ENCODE measurements around the gene TIMP3.

TIMP3 gene

GRCh38 chr22:32786027-32786418 lies 15.5 kb upstream of the TIMP3 start:
- DNase-seq (ENCODE audit: low read depth): no peak

- no peak for DNase-seq (ENCODE audit: low read depth)
Measured at GRCh38 chr22:32788904-32789624, 12.4 kb upstream of the TIMP3 start.

- DNase-seq (ENCODE audit: low read depth): no peak
Measured at GRCh38 chr22:32789797-32790620, 11.5 kb upstream of the TIMP3 start.

GRCh38 chr22:32791056-32791455 lies 10.4 kb upstream of the TIMP3 start:
- DNase-seq (ENCODE audit: low read depth): no peak

- DNase-seq (ENCODE audit: low read depth): no peak
Measured at GRCh38 chr22:32791485-32791884, 10.0 kb upstream of the TIMP3 start.

GRCh38 chr22:32793589-32793988 lies 7.9 kb upstream of the TIMP3 start:
- no peak for DNase-seq (ENCODE audit: low read depth)

GRCh38 chr22:32794449-32795213 lies 6.9 kb upstream of the TIMP3 start:
- no peak for DNase-seq (ENCODE audit: low read depth)

- no peak for DNase-seq (ENCODE audit: low read depth)
Measured at GRCh38 chr22:32795214-32795596, 6.3 kb upstream of the TIMP3 start.

- DNase-seq (ENCODE audit: low read depth): peak; percentile 68
Measured at GRCh38 chr22:32796865-32797573, 4.5 kb upstream of the TIMP3 start.

GRCh38 chr22:32799496-32799895 lies 2.0 kb upstream of the TIMP3 start:
- no peak for DNase-seq (ENCODE audit: low read depth)

GRCh38 chr22:32800158-32800882 lies 1.2 kb upstream of the TIMP3 start:
- no peak for DNase-seq (ENCODE audit: low read depth)

- no peak for DNase-seq (ENCODE audit: low read depth)
Measured at GRCh38 chr22:32800994-32801536, 440 bp upstream of the TIMP3 start.

- DNase-seq (ENCODE audit: low read depth): no peak
Measured at GRCh38 chr22:32802237-32802765, 796 bp downstream of the TIMP3 start.

- DNase-seq (ENCODE audit: low read depth): no peak
Measured at GRCh38 chr22:32803020-32803737, 1.7 kb downstream of the TIMP3 start.

- no peak for DNase-seq (ENCODE audit: low read depth)
Measured at GRCh38 chr22:32803738-32804435, 2.4 kb downstream of the TIMP3 start.

- no peak for DNase-seq (ENCODE audit: low read depth)
Measured at GRCh38 chr22:32804531-32805360, 3.2 kb downstream of the TIMP3 start.

- no peak for DNase-seq (ENCODE audit: low read depth)
Measured at GRCh38 chr22:32805361-32805881, 3.9 kb downstream of the TIMP3 start.

- DNase-seq (ENCODE audit: low read depth): no peak
Measured at GRCh38 chr22:32806296-32806695, 4.8 kb downstream of the TIMP3 start.
